ENCODE measurements around the gene TMPRSS11B.
A peak's percentile ranks its signal among the peaks of the same experiment; 100 is the strongest.
"Not testable (repeated sequence)": the region's sequence is repeated elsewhere in the genome, so short reads cannot be mapped to it uniquely, and the experiment has no call there.

TMPRSS11B gene

DNA sequence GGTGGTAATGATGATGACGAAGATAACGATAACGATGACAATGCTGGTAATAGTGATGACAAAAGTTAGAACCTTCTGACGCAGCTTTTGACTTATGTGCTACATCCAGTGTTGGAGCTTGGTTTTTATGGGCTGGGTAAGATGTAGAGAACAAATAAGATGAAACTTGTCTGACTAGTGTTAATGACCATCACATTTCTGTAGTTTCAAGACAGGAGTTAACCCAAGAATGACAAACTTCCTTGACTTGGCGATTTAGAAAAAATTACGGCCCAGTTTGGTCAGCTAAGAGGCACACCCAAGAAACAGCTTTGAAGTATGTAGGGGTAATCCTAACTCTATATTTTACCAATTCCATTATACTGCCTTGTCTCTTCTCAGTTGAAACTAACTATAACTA, at the start of gene TMPRSS11B:
TMPRSS11B (minus strand) TSS at position 101 of the 400 bp plus-strand sequence. CDS start 136 bp downstream, outside the sequence.
- no peak for DNase-seq

- DNase-seq, result no peak
Measured at GRCh38 chr4:68291256-68291655, 45.8 kb upstream of the TMPRSS11B start.

- DNase-seq, result no peak
Measured at GRCh38 chr4:68288393-68288740, 42.9 kb upstream of the TMPRSS11B start.

GRCh38 chr4:68287704-68288392, 42.4 kb upstream of the TMPRSS11B start:
- no peak for DNase-seq

GRCh38 chr4:68283714-68284113, 38.2 kb upstream of the TMPRSS11B start:
- DNase-seq, result no peak

GRCh38 chr4:68283095-68283494, 37.6 kb upstream of the TMPRSS11B start:
- peak in 1 of 6 experiments; percentile 3 for DNase-seq

DNA sequence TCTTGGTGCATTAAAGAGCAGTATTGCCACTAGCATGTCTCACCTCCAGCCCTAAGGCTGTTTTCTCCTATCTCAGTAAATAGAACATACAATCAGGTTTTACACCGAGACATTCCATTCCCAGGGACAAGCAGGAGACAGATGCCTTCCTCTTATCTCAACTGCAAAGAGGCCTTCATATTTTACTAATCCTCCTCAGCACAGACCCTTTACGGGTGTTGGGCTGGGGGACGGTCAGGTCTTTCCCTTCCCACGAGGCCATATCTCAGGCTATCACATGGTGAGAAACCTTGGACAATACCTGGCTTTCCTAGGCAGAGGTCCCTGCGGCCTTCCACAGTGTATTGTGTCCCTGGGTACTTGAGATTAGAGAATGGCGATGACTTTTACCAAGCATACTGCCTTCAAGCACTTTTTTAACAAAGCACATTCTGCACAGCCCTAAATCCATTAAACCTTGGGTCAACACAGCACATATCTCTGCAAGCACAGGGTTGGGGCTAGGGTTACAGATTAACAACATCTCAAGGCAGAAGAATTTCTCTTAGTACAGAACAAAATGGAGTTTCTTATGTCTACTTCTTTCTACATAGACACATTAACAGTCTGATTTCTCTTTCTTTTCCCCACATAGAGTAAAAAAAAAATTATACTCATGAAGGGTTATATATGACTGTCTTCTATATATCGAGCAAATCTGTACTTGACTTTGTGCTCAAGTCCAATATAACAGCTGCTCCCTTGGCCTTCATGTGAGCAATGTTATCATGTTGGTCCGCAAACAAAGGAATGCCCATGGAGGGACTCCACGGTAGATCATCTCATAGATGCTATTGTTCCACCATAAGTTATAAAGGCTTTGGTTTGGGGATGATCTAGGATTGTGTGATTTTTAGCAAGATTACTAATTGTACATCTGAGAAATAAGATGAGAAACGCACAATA, 36.6 kb upstream of the TMPRSS11B start:
- DNase-seq, result not testable (repeated sequence)

DNA sequence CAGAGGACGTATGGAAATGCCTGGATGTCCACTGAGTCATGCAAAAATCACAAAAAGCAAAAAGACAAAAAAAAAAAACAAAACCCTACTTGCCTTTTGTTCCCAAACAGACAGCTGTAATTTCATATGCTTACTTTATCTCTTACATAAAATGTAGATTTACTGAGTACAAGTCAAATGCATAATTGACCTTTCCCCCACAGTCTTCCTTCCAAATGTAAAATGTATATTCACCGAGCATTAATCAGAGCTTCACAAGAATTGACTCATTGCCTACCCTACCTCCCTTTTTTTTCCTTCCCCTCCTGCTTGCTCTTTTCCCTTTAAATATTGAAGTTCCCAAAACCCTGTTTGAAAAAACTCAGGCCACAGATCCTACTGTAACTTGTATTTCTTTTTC, 32.5 kb upstream of the TMPRSS11B start:
- DNase-seq, result no peak

DNA sequence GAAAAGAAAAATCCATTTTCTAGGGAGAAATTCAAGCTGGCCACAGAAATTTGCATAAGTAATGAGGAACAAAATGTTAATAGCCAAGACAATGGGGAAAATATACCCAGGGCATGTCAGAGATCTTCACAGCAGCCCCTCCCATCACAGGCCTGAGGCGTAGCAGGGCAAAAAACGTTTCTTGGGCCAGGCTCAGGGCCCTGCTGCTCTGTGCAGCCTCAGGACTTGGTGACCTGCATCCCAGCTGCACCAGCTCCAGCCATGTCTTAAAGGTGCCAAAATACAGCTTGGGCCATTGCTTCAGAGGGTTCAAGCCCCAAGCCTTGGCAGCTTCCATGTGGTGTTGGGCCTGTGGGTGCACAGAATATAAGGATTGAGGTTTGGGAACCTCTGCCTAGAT, 32.1 kb upstream of the TMPRSS11B start:
- no peak for DNase-seq

GRCh38 chr4:68272860-68273259, 27.4 kb upstream of the TMPRSS11B start:
- DNase-seq, result no peak

DNA sequence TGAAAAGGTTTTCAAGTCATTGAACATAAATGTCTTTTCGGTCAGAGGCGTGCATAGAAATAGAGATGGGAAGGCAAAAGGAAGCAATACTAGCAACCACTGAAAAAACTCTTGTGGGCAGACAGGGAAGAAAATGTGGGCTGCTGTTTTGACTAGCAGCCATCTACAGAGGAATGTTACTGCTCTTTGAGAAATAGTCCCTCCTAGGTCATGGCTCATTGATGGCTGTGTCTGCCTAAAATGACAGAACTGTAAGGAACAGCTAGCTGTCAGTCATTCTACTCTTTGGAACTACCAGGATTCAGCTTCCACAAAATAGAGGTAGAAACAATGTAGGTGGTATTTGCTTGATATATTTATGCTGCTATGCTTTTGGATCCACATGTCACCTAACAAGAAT, 26.9 kb upstream of the TMPRSS11B start:
- no peak for DNase-seq

GRCh38 chr4:68271851-68272357, 26.4 kb upstream of the TMPRSS11B start:
- peak in 3 of 6 experiments; percentile 25 to 60 (median 31) for DNase-seq

DNA sequence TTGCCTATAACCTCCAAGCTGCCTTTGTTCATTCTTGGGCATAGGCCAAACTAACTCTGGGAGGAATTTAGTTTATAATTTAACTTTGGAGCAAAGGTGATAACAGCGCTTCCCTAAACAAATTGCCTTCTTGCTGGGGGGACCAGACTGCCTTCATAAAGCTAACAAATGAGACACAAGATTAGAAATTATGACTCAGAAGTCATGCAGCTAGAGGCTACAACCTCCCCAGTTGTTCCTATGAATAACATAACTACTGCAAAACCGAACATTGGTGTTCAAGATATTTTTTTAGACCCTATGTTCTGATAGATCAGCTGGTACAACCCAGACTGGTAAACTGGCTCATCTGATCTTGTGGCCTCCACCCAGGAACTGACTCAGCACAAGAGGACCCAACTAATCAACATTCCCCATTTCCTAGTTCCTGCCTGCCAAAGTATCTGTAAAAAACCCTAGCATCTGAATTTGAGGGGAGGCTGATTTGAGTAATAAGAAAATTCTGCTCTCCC, 22.0 kb upstream of the TMPRSS11B start:
- no peak for DNase-seq

GRCh38 chr4:68264875-68265565, 19.5 kb upstream of the TMPRSS11B start:
- DNase-seq, result no peak

DNA sequence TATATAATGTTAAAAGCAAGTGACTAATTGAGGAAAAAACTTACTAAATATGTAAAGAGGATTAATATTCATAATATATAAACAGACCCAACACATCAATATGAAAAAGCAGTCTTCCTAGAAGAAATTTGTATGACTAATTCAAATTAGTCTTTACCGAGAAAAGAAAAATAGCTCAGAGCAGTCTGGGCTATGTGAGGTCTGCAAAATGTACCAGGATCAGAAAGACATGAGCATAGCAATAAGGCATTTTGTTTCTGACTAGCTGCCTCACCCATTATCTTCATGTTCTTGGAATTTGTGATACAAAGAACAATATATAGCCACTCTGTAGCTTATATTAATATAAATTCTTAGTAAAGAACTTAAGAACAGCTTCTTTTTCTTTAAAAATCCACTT, 13.7 kb upstream of the TMPRSS11B start:
- no peak for DNase-seq

DNA sequence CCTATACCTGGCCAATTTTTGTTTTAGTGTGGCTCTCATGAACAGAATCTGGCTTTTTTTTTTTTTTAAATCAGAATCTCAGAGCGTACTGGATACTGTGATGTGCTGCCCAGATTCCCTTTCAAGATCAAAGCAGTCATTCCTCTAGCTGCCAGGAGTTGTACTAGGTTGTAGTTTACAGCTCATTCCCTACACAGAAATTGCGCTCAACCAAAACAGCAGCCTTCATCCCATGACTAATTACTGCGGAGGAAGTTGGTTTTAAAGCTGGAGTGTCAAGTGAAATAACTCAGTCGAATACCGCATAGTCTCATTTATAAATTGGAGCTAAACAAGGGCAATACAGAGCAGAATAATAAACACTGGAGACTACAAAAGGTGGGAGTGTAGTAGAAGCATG, 12.2 kb upstream of the TMPRSS11B start:
- DNase-seq, result no peak

DNA sequence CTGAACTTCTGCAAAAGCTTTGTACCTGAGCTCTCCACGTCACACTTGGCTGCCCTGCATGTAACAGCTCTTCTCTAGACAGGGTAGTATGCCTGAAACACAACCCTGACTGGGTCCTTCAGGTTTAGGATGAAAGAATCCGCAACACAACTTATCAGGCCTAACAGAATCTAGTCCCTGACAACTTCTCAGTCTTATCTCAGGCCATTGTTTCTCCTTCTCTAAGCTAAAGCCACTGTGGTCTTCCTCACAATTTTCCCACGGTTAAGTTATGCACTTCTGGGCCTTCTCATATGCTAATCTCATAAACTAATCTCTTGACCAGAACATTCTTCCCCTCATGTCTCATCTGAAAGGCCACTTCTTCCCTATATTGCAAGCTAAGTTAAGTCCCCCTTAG, 10.8 kb upstream of the TMPRSS11B start:
- DNase-seq, result no peak

DNA sequence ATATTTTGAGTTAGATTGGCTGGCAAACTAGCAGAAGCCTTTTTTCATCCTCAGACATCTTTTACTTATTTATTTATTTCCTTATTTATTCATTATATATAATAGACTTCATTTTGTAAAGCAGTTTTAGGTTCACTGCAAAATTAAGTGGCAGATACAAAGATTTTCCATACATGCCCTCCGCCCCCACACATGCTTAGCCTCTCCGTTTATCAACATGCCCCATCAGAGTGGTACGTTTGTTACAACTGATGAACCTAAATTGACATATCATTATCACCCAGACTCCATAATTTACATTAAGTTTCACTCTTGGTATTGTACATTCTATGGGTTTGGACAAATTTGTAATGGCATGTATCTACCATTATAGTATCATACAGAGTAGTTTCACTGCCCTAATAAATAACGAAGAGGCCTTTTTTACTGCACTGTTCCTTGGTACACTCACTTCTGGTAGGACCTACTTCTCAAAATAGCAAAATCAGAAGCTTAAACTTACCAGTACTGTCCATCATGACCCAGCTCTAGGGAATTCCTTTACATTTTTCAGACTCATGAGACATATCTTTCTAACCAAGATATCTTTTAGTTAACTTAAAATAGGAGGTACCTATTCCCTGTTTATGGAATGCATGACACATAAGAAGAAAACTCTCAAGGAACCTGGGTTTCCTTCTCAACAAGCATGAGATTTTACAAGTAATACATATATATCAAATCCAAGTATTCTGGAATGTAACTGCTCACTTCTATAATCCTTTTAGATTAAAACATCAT, 4.8 kb upstream of the TMPRSS11B start:
- DNase-seq, result no peak

- DNase-seq, result no peak
Measured at GRCh38 chr4:68249434-68249833, 3.9 kb upstream of the TMPRSS11B start.

- no peak for DNase-seq
Measured at GRCh38 chr4:68240620-68241019, 4.9 kb downstream of the TMPRSS11B start.

DNA sequence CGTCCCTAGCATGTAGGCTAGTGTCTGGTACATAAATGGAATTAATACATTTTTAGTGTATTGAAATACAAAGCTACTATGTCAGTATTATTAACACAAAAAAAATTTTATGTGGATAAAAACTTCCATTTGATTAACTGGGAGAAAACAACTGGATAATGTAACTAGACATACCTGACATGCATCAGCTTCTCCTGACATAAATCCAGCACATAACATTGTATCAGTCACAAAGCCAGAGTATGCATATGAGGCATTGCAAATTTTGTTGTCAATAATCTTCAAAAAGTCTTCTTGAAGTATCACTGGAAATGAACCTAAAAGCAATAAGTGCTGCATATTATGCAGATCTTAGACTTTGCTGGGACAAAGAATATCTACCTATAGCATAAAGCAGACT, 16.9 kb downstream of the TMPRSS11B start:
- no peak for DNase-seq

DNA sequence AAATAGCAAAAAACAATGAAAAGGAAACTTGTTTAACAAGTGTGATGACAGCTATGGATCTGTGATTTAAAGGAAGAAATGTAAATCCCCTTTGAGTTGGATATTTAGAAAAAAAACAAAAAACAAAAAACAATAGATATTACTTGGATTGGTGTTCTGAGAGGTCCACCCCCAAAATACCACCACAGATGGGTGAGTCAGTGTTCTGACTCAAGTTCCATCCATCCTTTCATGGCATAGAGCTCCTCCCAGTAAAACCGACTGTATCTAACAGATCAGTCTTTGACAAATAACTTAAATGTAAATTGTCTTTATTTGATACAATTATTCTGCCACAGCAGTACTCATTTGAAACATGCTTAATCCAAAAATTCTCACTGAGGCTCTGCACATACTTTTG, 27.4 kb downstream of the TMPRSS11B start:
- DNase-seq, result no peak

Measured in stimulated activated naive CD4-positive, alpha-beta T cell (primary cell).